ENCODE data around the gene WDR88. TPM values are rescaled to one million over a fixed set of nuclear protein-coding genes. Genes with fewer than 3 reads are reported as not detected.

Gene WDR88
- polyA plus RNA-seq, 3 donors = not detected

DNA sequence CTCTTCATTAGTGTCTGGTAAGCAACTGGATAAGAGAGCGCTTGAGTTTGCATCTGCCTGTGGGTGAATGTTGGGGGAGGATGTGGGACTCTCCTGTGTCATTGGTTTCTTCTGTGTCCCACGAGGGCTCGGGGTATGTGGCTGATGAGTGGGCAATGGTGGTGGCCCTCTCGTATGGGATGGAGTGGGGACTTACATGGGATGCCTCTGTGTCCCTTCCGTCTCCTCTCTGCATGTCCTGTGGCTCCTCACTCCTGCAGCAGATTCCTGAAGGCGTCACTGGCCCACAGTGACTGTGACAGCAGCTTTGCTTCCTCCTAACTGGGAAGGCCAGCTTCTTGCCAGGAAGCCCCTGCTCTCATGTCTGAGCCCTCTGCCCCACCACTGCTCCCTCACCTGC is 59.6 kb downstream of the WDR88 start:
- no peak overlapping the region for H3K27ac ChIP-seq (ENCODE audit: low read depth, low read length)
- WGBS, 3 donors = 86 to 94% (median 89%) methylated on average over 6 of the region's 6 CpGs

- H3K27ac ChIP-seq (ENCODE audit: low read depth, low read length) = no peak overlapping the region
- 65 to 76% (median 73%) methylated on average over 7 of the region's 7 CpGs for WGBS, 3 donors
Observed at GRCh38 chr19:33192010-33192409, 60.1 kb downstream of the WDR88 start.

- no peak overlapping the region for H3K27ac ChIP-seq (ENCODE audit: low read depth, low read length)
- WGBS, 3 donors = 76 to 87% (median 82%) methylated on average over 8 of the region's 8 CpGs
Observed at GRCh38 chr19:33193269-33193864, 61.5 kb downstream of the WDR88 start.

DNA sequence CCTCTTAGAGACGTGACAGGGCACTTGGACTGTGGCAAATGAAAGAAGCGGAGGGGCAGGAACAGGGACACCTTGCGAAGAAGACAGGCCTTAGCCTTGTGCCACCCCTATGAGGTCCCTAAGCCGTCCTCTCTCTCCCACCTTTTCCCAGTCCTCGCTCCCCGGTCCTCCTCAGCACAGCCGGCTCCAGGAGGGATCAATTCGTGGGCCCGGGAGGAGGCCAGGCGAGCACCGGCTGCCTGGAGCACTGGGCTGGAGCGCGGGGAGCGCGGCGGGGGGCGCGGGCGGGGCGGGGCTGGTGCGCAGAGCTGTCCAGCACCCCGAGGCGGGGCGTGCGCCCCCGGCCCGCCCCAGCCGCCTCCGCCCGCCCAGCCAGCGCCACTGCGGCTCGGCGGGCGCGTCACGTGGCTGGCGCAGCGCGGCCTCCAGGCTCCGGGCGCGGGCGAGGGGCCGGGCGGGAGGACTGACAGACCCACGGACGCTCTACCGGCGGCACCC is 62.0 kb downstream of the WDR88 start, which contains the start of gene LRP3:
Gene LRP3, plus strand, starts transcription at position 466 of the 498 bp plus-strand sequence. CDS start 456 bp downstream, outside the sequence.
- H3K27ac ChIP-seq (ENCODE audit: low read depth, low read length) = no peak within 1 kb of the TSS
- 4 to 12% (median 5%) methylated on average over 18 to 50 of the region's 50 CpGs for WGBS, 3 donors

GRCh38 chr19:33194532-33194885 is 62.6 kb downstream of the WDR88 start:
- WGBS, 3 donors = 0 to 1% (median 0%) methylated on average over 17 to 57 of the region's 57 CpGs
- H3K27ac ChIP-seq (ENCODE audit: low read depth, low read length) = no peak overlapping the region

DNA sequence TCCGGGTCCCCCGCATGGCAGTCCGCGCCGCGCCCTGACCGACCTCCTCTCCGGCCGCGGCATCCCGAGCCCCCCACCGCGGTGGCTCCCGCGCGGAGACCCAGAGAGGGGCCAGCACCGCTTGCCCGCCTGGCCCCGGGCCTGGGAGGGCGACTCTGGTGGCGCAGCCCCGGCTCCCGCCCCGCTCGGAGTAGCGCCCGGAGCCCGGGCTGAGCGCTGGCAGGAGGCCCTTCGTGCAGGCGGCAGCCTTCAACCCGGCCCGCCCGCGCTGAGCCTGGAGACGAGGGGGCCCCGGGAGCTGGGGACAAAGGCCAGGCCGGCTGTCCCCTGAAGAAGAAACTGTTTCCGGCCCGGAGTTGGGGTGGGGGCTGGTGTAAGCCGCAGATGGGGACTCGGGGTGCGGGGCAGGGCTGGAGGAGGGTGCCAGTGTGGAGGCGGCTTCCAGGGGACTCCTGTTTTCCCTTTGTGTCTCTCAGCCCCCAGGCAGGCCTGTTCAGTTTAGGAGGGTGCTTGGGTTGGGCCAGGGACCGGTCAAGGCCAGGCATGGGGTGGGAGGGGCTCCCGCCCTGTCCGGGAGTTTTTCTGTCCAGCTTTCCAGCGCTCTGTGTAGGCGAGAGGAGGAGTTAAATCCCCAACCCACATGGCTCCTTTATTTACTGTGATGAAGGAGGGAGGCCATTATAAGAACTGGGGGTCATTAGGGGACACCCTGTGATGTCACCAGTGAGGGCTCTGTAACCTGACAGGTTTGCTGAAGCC is 63.2 kb downstream of the WDR88 start:
- WGBS, 3 donors = 0 to 2% (median 1%) methylated on average over 27 to 49 of the region's 49 CpGs
- H3K27ac ChIP-seq (ENCODE audit: low read depth, low read length) = no peak overlapping the region

DNA sequence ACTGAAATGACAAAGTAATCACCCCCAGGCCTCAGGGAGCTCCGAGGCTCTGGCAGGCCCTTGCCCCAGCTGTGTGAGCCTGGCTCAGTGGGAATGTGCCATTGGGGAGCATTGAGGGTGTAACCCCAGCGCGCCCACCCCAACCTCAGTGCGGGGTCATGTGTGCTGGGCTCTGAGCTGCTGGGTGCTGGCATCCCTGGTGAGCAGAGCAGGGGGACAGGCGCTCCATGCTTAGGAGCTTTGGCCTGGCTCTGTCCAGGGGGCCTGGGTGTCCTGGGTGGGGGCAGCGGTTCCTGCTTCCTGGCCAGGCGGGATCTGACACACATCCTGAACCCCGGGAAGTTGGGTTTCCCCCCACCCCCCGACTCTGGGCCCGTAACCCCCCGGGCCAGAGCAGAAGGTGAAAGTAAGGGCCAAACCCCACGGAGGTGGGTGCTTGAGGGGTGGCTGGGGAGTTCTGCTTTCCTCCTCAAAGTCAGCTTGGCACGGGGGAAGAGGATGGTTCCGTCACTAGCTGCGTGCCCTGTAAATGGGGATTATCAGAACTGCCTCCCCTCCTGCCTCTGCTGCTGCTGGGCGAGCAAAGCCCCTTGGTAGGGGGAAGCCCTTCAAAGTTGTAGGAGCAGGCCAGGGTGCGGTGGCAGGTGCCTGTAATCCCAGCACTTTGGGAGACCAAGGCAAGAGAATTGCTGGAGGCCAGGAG is 63.9 kb downstream of the WDR88 start:
- H3K27ac ChIP-seq (ENCODE audit: low read depth, low read length) = no peak overlapping the region
- 60 to 71% (median 61%) methylated on average over 17 of the region's 17 CpGs for WGBS, 3 donors

GRCh38 chr19:33196446-33197193 is 64.7 kb downstream of the WDR88 start:
- WGBS, 3 donors = 92 to 95% (median 93%) methylated on average over 10 of the region's 10 CpGs
- H3K27ac ChIP-seq (ENCODE audit: low read depth, low read length) = no peak overlapping the region

GRCh38 chr19:33197591-33198000 is 65.7 kb downstream of the WDR88 start:
- whole genome bisulfite sequencing, 3 donors = 90 to 91% (median 91%) methylated on average over 10 to 11 of the region's 11 CpGs
- no peak overlapping the region for H3K27ac ChIP-seq (ENCODE audit: low read depth, low read length)

DNA sequence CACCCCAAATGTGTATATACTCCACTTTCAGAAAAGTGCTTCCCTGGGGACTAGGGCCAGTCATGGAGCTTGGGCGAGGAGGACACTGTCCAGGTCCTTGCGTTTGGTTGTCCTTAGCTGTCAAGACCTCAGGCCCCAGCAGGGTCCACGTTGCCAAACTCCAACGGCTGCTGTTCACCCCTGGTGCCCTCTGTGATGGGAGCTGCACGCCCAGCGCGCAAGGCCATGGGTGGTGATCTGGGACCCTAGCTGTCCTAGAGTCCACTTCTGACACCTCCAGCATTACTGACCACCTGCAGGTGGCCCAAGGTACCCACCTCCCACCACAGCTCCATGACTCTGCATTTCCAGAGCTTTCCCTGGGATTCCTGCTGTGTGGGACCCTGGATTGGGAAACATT is 66.3 kb downstream of the WDR88 start:
- WGBS, 3 donors = 86 to 91% (median 89%) methylated on average over 7 of the region's 7 CpGs
- H3K27ac ChIP-seq (ENCODE audit: low read depth, low read length) = no peak overlapping the region

GRCh38 chr19:33199441-33200265 is 67.7 kb downstream of the WDR88 start:
- 60 to 66% (median 64%) methylated on average over 8 of the region's 8 CpGs for WGBS, 3 donors
- no peak overlapping the region for H3K27ac ChIP-seq (ENCODE audit: low read depth, low read length)

GRCh38 chr19:33201473-33201872 is 69.6 kb downstream of the WDR88 start:
- WGBS, 3 donors = 87 to 98% (median 92%) methylated on average over 6 of the region's 6 CpGs
- no peak overlapping the region for H3K27ac ChIP-seq (ENCODE audit: low read depth, low read length)

DNA sequence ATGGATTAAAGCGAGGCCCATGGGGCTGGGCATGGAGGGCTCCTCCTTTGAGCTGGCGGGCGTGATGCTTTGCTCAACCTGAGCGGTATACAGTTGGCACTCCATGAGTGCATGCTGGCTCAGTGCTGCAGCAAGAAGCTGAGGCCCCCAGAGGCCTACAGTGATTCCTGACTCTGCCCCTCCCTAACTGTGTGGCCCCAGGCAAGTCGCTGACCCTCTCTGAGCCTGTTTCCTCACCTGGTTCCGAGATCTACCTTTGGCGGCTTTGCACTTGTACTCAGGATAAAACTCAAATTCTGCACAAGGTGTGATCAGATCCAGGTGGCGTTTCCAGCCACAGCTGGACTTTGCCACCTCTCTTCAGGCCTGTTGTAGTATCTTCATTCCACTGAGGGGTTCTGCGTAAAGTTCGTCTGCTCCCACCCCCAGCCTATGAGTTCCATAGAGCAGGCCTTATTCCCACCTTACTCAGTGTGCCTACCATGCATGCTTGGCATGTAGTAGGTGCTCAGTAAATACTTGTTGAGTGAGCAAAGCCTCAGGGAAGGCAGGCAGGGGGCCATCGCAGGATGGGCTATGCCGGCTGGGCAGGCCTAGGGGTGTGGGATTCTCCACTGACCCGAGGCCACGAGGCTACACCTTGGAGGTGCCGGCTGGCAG is 70.1 kb downstream of the WDR88 start:
- 93 to 96% (median 94%) methylated on average over 15 of the region's 15 CpGs for WGBS, 3 donors
- no peak overlapping the region for H3K27ac ChIP-seq (ENCODE audit: low read depth, low read length)

GRCh38 chr19:33202546-33203507 is 70.9 kb downstream of the WDR88 start:
- H3K27ac ChIP-seq (ENCODE audit: low read depth, low read length) = no peak overlapping the region
- WGBS, 3 donors = 88 to 91% (median 91%) methylated on average over 26 to 27 of the region's 27 CpGs

DNA sequence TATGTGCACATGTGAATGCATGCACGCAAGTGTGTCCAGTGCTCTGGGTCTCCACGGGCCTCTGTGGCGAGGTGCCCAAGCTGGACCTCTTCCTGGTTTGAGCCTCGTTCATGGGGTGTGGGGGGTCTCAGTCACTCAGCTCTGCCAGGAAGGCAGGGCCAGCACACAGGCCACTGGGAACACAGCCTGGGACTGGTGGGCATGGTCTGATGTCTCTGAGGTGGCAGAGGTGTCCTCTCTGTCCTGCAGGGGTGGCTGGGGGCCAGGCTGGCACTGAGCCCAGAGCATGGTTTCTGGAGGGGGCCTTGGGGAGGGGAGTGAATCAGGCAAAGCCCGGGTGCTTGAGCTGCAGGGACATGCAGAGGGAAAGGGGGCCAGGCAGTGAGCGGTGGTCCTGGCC is 71.6 kb downstream of the WDR88 start:
- no peak overlapping the region for H3K27ac ChIP-seq (ENCODE audit: low read depth, low read length)
- WGBS, 3 donors = 64 to 73% (median 71%) methylated on average over 6 of the region's 6 CpGs

Measured in adipose tissue (tissue), 3 donors.